Trophoblast cell (in vitro differentiated cells and primary cell): Measurements from ENCODE around the gene HOXA5.

Source experiments
- DNase-seq, 2 donors: peaks; one replicate each; pipeline ENCODE4 v3.0.0-alpha.2; 2016
- H2AFZ ChIP-seq: 2 replicates; pipeline ENCODE4 v1.6.1; 2013; ENCODE audit warnings: low read length, moderate library complexity, mild to moderate bottlenecking; ENCODE audit not compliant: insufficient read depth, poor library complexity
- H2AK5ac ChIP-seq: 2 replicates; pipeline ENCODE4 v1.6.1; 2013; ENCODE audit warnings: mild to moderate bottlenecking, low read length
- H2BK120ac ChIP-seq: 2 replicates; pipeline ENCODE4 v1.6.1; 2013; ENCODE audit warnings: low read length, mild to moderate bottlenecking, moderate library complexity; ENCODE audit not compliant: insufficient read depth, poor library complexity
- H2BK12ac ChIP-seq: 2 replicates; pipeline ENCODE4 v1.6.1; 2013; ENCODE audit warnings: mild to moderate bottlenecking, low read length, moderate library complexity
- H2BK5ac ChIP-seq: 2 replicates; pipeline ENCODE4 v1.6.1; 2013; ENCODE audit warnings: low read length, low read depth, moderate library complexity, mild to moderate bottlenecking; ENCODE audit not compliant: poor library complexity
- H3K14ac ChIP-seq: 2 replicates; pipeline ENCODE4 v1.6.1; 2013; ENCODE audit warnings: mild to moderate bottlenecking, low read length
- H3K18ac ChIP-seq: 2 replicates; pipeline ENCODE4 v1.6.1; 2013; ENCODE audit warnings: mild to moderate bottlenecking, low read length
- H3K23ac ChIP-seq: 2 replicates; pipeline ENCODE4 v1.6.1; 2013; ENCODE audit warnings: low read length
- H3K27ac ChIP-seq: 2 replicates; pipeline ENCODE4 v1.5.1; 2013; ENCODE audit warnings: low read depth, mild to moderate bottlenecking, inconsistent platforms, low read length, moderate library complexity
- H3K27me3 ChIP-seq: 2 replicates; pipeline ENCODE4 v1.6.1; 2013; ENCODE audit warnings: inconsistent platforms, mild to moderate bottlenecking, low read length, moderate library complexity; ENCODE audit not compliant: insufficient read depth
- H3K36me3 ChIP-seq, 2 experiments: 1 replicate in 1 of 2; 2 replicates in 1 of 2; pipeline ENCODE4 v1.6.1; 2013; ENCODE audit warnings: low read length in 2 of 2, mild to moderate bottlenecking in 2 of 2, moderate library complexity in 1 of 2; ENCODE audit not compliant: insufficient read depth in 2 of 2, control insufficient read depth in 1 of 2
- H3K4ac ChIP-seq: 2 replicates; pipeline ENCODE4 v1.6.1; 2013; ENCODE audit warnings: low read depth, mild to moderate bottlenecking, low read length, moderate library complexity
- H3K4me1 ChIP-seq, 2 experiments: 1 replicate in 1 of 2; 2 replicates in 1 of 2; pipeline ENCODE4 v1.6.1; 2013; ENCODE audit warnings: low read length in 2 of 2, mild to moderate bottlenecking in 2 of 2, moderate library complexity in 1 of 2; ENCODE audit not compliant: insufficient read depth in 2 of 2, control insufficient read depth in 1 of 2
- H3K4me2 ChIP-seq: 2 replicates; pipeline ENCODE4 v1.6.1; 2013; ENCODE audit warnings: inconsistent platforms, mild to moderate bottlenecking, low read length, moderate library complexity
- H3K4me3 ChIP-seq: 2 replicates; pipeline ENCODE4 v1.5.1; 2013; ENCODE audit warnings: mild to moderate bottlenecking, low read depth, low read length, inconsistent platforms
- H3K79me1 ChIP-seq: one replicate; pipeline ENCODE4 v1.6.1; 2013; ENCODE audit warnings: low read length
- H3K79me2 ChIP-seq: 2 replicates; pipeline ENCODE4 v1.6.1; 2013; ENCODE audit warnings: low read length, mild to moderate bottlenecking; ENCODE audit not compliant: control insufficient read depth, insufficient read depth, poor library complexity
- H3K9ac ChIP-seq: 2 replicates; pipeline ENCODE4 v1.6.1; 2013; ENCODE audit warnings: mild to moderate bottlenecking, low read length
- H3K9me3 ChIP-seq: 2 replicates; pipeline ENCODE4 v1.6.1; 2013; ENCODE audit warnings: low read depth, mild to moderate bottlenecking, control low read depth, inconsistent platforms, low read length; ENCODE audit not compliant: insufficient read depth
- H4K12ac ChIP-seq: 2 replicates; pipeline ENCODE4 v1.6.1; 2013; ENCODE audit warnings: low read depth, mild to moderate bottlenecking, low read length, moderate library complexity
- H4K8ac ChIP-seq: 2 replicates; pipeline ENCODE4 v1.6.1; 2013; ENCODE audit warnings: low read depth, mild to moderate bottlenecking, low read length, moderate library complexity
- H4K91ac ChIP-seq: one replicate; pipeline ENCODE4 v1.6.1; 2013; ENCODE audit warnings: low read depth, mild to moderate bottlenecking, low read length, moderate library complexity
- WGBS: extraction: QIAGEN DNeasy Blood & Tissue Kit; methylation state at CpG from one replicate; pipeline ENCODE4 v1.1.7; 2013; ENCODE audit warnings: missing lambda C conversion rate; ENCODE audit not compliant: insufficient read length, insufficient coverage; ENCODE audit errors: extremely low coverage; 5-methylcytosine and 5-hydroxymethylcytosine counted together

The HOXA5 gene

GRCh38 chr7:27148031-27148755 lies 4.7 kb upstream of the HOXA5 start:
- Histone ChIP-seq H3K4me3 (no peak overlapping the region), H3K27ac (no peak overlapping the region), H2BK12ac (no peak overlapping the region), H3K4me1 (peaks cover under 1 to 7% of the 10 kb centered on the region in 2 experiments), H2BK120ac (no peak overlapping the region), H2AFZ (no peak overlapping the region), H2BK5ac (no peak overlapping the region), H3K27me3 (peaks cover 90% of the 10 kb centered on the region), H3K36me3 (no peaks in the 10 kb centered on the region), H3K9me3 (peaks cover 44% of the 10 kb centered on the region), H4K91ac (no peak overlapping the region), H3K4me2 (no peak overlapping the region), H3K18ac (no peak overlapping the region), H3K9ac (no peak overlapping the region), H3K4ac (no peak overlapping the region), H3K14ac (no peak overlapping the region), H4K8ac (no peak overlapping the region), H3K79me1 (no peaks in the 10 kb centered on the region), H3K23ac (no peak overlapping the region), H2AK5ac (no peak overlapping the region), H3K79me2 (no peaks in the 10 kb centered on the region), H4K12ac (no peak overlapping the region)
- no peak for DNase-seq
- WGBS: no CpG with 5 or more reads among the region's 28 CpGs

- Histone ChIP-seq H4K12ac (no peak within 1 kb of the TSS), H4K8ac (no peak within 1 kb of the TSS), H2BK5ac (no peak within 1 kb of the TSS), H2AFZ (no peak within 1 kb of the TSS), H3K23ac (no peak within 1 kb of the TSS), H3K27me3 (peaks cover 90% of the 10 kb centered on the region), H2BK120ac (no peak within 1 kb of the TSS), H4K91ac (no peak within 1 kb of the TSS), H3K18ac (no peak within 1 kb of the TSS), H3K36me3 (no peaks in the 10 kb centered on the region), H3K14ac (no peak within 1 kb of the TSS), H3K27ac (no peak within 1 kb of the TSS), H3K9me3 (peaks cover 42% of the 10 kb centered on the region), H2BK12ac (no peak within 1 kb of the TSS), H3K4me3 (no peak within 1 kb of the TSS), H2AK5ac (no peak within 1 kb of the TSS), H3K9ac (no peak within 1 kb of the TSS), H3K4me2 (no peak within 1 kb of the TSS), H3K4ac (no peak within 1 kb of the TSS), H3K79me1 (no peaks in the 10 kb centered on the region), H3K79me2 (no peaks in the 10 kb centered on the region), H3K4me1 (peaks cover 3 to 11% of the 10 kb centered on the region in 2 experiments)
- DNase-seq: no peak
- no CpG with 5 or more reads among the region's 63 CpGs for WGBS
These were observed 3.9 kb upstream of the HOXA5 start, which contains the start of gene HOXA6 for GRCh38 chr7:27147199-27148030. HOXA6 (minus strand) TSS chr7:27147774; CDS start chr7:27147749, 25 bp downstream.

- Histone ChIP-seq H2BK5ac (no peak overlapping the region), H3K36me3 (no peaks in the 10 kb centered on the region), H3K9me3 (peaks cover 42% of the 10 kb centered on the region), H4K12ac (no peak overlapping the region), H3K4me3 (no peak overlapping the region), H2BK12ac (no peak overlapping the region), H3K27ac (no peak overlapping the region), H3K79me2 (no peaks in the 10 kb centered on the region), H3K4me1 (peaks cover 3 to 11% of the 10 kb centered on the region in 2 experiments), H3K4me2 (no peak overlapping the region), H3K23ac (no peak overlapping the region), H3K14ac (no peak overlapping the region), H2BK120ac (no peak overlapping the region), H2AK5ac (no peak overlapping the region), H3K79me1 (no peaks in the 10 kb centered on the region), H3K9ac (no peak overlapping the region), H2AFZ (no peak overlapping the region), H4K8ac (no peak overlapping the region), H3K4ac (no peak overlapping the region), H3K18ac (no peak overlapping the region), H4K91ac (no peak overlapping the region), H3K27me3 (peaks cover 90% of the 10 kb centered on the region)
- no peak for DNase-seq
- no CpG with 5 or more reads among the region's 5 CpGs for WGBS
These were observed 3.2 kb upstream of the HOXA5 start for GRCh38 chr7:27146491-27147198.

- no peak overlapping the region for H3K9ac ChIP-seq
- H3K14ac ChIP-seq: no peak overlapping the region
- H2BK5ac ChIP-seq: no peak overlapping the region
- H4K12ac ChIP-seq: no peak overlapping the region
- H3K4me2 ChIP-seq: no peak overlapping the region
- no peak overlapping the region for H3K4me3 ChIP-seq
- no peak overlapping the region for H2AK5ac ChIP-seq
- WGBS: no CpG with 5 or more reads among the region's 11 CpGs
- H3K9me3 ChIP-seq: peaks cover 42% of the 10 kb centered on the region
- no peak overlapping the region for H2BK120ac ChIP-seq
- H3K79me1 ChIP-seq: no peaks in the 10 kb centered on the region
- DNase-seq: no peak
- H3K27me3 ChIP-seq: peaks cover 90% of the 10 kb centered on the region
- no peaks in the 10 kb centered on the region for H3K79me2 ChIP-seq
- no peak overlapping the region for H2AFZ ChIP-seq
- H3K27ac ChIP-seq: no peak overlapping the region
- H3K4me1 ChIP-seq: peaks cover 3 to 11% of the 10 kb centered on the region in 2 experiments
- no peak overlapping the region for H4K91ac ChIP-seq
- H2BK12ac ChIP-seq: no peak overlapping the region
- H3K18ac ChIP-seq: no peak overlapping the region
- H3K23ac ChIP-seq: no peak overlapping the region
- no peak overlapping the region for H3K4ac ChIP-seq
- no peak overlapping the region for H4K8ac ChIP-seq
- no peaks in the 10 kb centered on the region for H3K36me3 ChIP-seq
These were observed 2.5 kb upstream of the HOXA5 start for GRCh38 chr7:27145914-27146412.
